GM18511 (cell line): Measurements from ENCODE around the gene PTPA.
"Not testable (repeated sequence)": the region's sequence is repeated elsewhere in the genome, so short reads cannot be mapped to it uniquely, and the experiment has no call there.

Experiments
- ATAC-seq: cut with Tn5 transposase; IDR thresholded peaks from one replicate; pipeline ENCODE4 v1.9.1; 2021; ENCODE audit warnings: mild to moderate bottlenecking, moderate library complexity; ENCODE audit not compliant: unreplicated experiment

The PTPA gene

GRCh38 chr9:129108805-129109536 is 2.2 kb upstream of the PTPA start:
- no peak for ATAC-seq

GRCh38 chr9:129109537-129109903 is 1.7 kb upstream of the PTPA start:
- no peak for ATAC-seq

- ATAC-seq: no peak
These were observed 1.1 kb upstream of the PTPA start for GRCh38 chr9:129109952-129110739.

- no peak for ATAC-seq
These were observed 425 bp downstream of the PTPA start for GRCh38 chr9:129111528-129112151.

- not testable (repeated sequence) for ATAC-seq
These were observed 1.3 kb downstream of the PTPA start for GRCh38 chr9:129112526-129112925.

- ATAC-seq: no peak
These were observed 2.6 kb downstream of the PTPA start for GRCh38 chr9:129113645-129114304.

- no peak for ATAC-seq
These were observed 7.6 kb downstream of the PTPA start for GRCh38 chr9:129118799-129119198.

- no peak for ATAC-seq
These were observed 10.3 kb downstream of the PTPA start for GRCh38 chr9:129121483-129121882.

- ATAC-seq: no peak
These were observed 10.9 kb downstream of the PTPA start for GRCh38 chr9:129122133-129122532.

- ATAC-seq: not testable (repeated sequence)
These were observed 11.8 kb downstream of the PTPA start for GRCh38 chr9:129122976-129123375.

GRCh38 chr9:129124506-129125069 is 13.4 kb downstream of the PTPA start:
- ATAC-seq: no peak

- no peak for ATAC-seq
These were observed 14.3 kb downstream of the PTPA start for GRCh38 chr9:129125478-129125877.

GRCh38 chr9:129126749-129127618 is 15.8 kb downstream of the PTPA start:
- no peak for ATAC-seq

- ATAC-seq: no peak
These were observed 17.5 kb downstream of the PTPA start for GRCh38 chr9:129128689-129129088.

GRCh38 chr9:129130271-129130670 is 19.1 kb downstream of the PTPA start:
- not testable (repeated sequence) for ATAC-seq

- ATAC-seq: no peak
These were observed 19.6 kb downstream of the PTPA start for GRCh38 chr9:129130791-129131190.

- ATAC-seq: no peak
These were observed 20.3 kb downstream of the PTPA start for GRCh38 chr9:129131300-129132145.

- no peak for ATAC-seq
These were observed 21.9 kb downstream of the PTPA start for GRCh38 chr9:129133082-129133481.

- ATAC-seq: no peak
These were observed 24.3 kb downstream of the PTPA start for GRCh38 chr9:129135476-129135875.
